Ishikawa (cell line): ENCODE data around the gene CARMIL1.

Experiments used
- CEBPB ChIP-seq: IDR thresholded peaks from 2 replicates; pipeline ENCODE4 v1.6.1; 2012
- CREB1 ChIP-seq: IDR thresholded peaks from 2 replicates; pipeline ENCODE4 v1.6.1; 2012; ENCODE audit warnings: low read depth
- EGR1 ChIP-seq: IDR thresholded peaks from 2 replicates; pipeline ENCODE4 v1.6.1; 2012
- EP300 ChIP-seq: IDR thresholded peaks from 2 replicates; pipeline ENCODE4 v1.6.1; 2012; ENCODE audit warnings: borderline replicate concordance
- FOXM1 ChIP-seq: IDR thresholded peaks from 2 replicates; pipeline ENCODE4 v1.6.1; 2012; ENCODE audit warnings: low read depth, borderline replicate concordance
- MAX ChIP-seq: IDR thresholded peaks from 2 replicates; pipeline ENCODE4 v1.6.1; 2012
- NFIC ChIP-seq: IDR thresholded peaks from 2 replicates; pipeline ENCODE4 v1.6.1; 2012
- RAD21 ChIP-seq: IDR thresholded peaks from 2 replicates; pipeline ENCODE4 v1.6.1; 2012; ENCODE audit warnings: low read depth
- TAF1 ChIP-seq: IDR thresholded peaks from 2 replicates; pipeline ENCODE4 v1.6.1; 2012; ENCODE audit warnings: low read depth, mild to moderate bottlenecking
- TCF12 ChIP-seq: IDR thresholded peaks from 2 replicates; pipeline ENCODE4 v1.6.1; 2012; ENCODE audit warnings: low read depth
- TEAD4 ChIP-seq: IDR thresholded peaks from 2 replicates; pipeline ENCODE4 v1.6.1; 2012
- YY1 ChIP-seq: IDR thresholded peaks from 2 replicates; pipeline ENCODE4 v1.6.1; 2012; ENCODE audit warnings: low read depth
- ZBTB7A ChIP-seq: IDR thresholded peaks from 2 replicates; pipeline ENCODE4 v1.6.1; 2012; ENCODE audit warnings: low read depth
- TF ChIP-seq, protein P1 (sequence below): IDR thresholded peaks from 2 replicates; pipeline ENCODE4 v1.6.1; 2012
- TF ChIP-seq, protein P2 (sequence below): IDR thresholded peaks from 2 replicates; pipeline ENCODE4 v1.6.1; 2012; ENCODE audit warnings: low read depth, mild to moderate bottlenecking

CARMIL1 gene

DNA sequence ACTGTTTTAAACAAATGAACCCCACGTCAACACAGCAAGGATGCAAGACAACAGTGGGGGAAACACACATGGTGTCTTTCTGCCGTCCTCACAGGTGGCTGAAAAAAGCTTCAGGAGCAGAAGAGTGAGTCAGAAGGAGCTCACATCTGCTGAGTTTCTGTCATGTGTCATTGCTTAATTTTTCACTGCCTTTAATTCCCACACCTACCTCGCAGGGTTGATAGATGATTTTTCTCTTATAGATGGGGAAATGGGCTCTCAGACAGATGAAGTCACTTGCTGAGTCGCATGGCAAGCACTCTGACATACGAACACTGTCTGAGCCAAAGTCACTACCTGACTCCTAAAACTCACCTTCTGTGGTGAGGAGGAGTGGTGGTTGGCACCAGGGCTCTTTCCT, 28.3 kb upstream of the CARMIL1 start:
- no peak for TF ChIP-seq CREB1
- no peak for TF ChIP-seq CEBPB
- no peak for TF ChIP-seq ZBTB7A
- no peak for TF ChIP-seq MAX
- no peak for TF ChIP-seq RAD21
- no peak for TF ChIP-seq TAF1
- TF ChIP-seq TCF12: no peak
- TF ChIP-seq, protein P1, sequence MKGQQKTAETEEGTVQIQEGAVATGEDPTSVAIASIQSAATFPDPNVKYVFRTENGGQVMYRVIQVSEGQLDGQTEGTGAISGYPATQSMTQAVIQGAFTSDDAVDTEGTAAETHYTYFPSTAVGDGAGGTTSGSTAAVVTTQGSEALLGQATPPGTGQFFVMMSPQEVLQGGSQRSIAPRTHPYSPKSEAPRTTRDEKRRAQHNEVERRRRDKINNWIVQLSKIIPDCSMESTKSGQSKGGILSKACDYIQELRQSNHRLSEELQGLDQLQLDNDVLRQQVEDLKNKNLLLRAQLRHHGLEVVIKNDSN: no peak
- no peak for TF ChIP-seq EP300
- TF ChIP-seq, protein P2, sequence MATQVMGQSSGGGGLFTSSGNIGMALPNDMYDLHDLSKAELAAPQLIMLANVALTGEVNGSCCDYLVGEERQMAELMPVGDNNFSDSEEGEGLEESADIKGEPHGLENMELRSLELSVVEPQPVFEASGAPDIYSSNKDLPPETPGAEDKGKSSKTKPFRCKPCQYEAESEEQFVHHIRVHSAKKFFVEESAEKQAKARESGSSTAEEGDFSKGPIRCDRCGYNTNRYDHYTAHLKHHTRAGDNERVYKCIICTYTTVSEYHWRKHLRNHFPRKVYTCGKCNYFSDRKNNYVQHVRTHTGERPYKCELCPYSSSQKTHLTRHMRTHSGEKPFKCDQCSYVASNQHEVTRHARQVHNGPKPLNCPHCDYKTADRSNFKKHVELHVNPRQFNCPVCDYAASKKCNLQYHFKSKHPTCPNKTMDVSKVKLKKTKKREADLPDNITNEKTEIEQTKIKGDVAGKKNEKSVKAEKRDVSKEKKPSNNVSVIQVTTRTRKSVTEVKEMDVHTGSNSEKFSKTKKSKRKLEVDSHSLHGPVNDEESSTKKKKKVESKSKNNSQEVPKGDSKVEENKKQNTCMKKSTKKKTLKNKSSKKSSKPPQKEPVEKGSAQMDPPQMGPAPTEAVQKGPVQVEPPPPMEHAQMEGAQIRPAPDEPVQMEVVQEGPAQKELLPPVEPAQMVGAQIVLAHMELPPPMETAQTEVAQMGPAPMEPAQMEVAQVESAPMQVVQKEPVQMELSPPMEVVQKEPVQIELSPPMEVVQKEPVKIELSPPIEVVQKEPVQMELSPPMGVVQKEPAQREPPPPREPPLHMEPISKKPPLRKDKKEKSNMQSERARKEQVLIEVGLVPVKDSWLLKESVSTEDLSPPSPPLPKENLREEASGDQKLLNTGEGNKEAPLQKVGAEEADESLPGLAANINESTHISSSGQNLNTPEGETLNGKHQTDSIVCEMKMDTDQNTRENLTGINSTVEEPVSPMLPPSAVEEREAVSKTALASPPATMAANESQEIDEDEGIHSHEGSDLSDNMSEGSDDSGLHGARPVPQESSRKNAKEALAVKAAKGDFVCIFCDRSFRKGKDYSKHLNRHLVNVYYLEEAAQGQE: no peak
- no peak for TF ChIP-seq NFIC

- TF ChIP-seq, protein P1: no peak
- TF ChIP-seq EP300 (no peak), EGR1 (no peak), FOXM1 (no peak), TCF12 (no peak), ZBTB7A (no peak), TEAD4 (no peak), CREB1 (no peak), YY1 (no peak), RAD21 (no peak)
- TF ChIP-seq, protein P2: no peak
Measured at GRCh38 chr6:25251426-25251825, 27.7 kb upstream of the CARMIL1 start.

DNA sequence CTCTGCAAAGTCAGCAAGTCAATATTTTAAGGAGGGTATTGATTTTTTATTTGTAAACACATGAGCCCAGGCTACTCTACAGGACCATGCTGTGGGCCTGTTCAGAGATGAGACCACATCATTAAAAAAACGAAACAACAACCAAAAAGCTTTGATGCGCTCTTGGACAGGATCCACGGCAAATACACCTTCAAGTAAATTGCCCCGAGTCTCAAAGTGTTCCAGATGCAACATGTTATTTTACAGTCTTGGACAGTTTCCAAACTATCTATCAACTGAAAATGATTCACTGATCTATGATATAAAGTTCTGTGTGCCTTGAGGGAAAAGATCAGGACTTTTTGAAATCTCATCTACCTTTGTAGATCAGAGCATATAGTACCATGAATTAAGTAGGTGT, 25.8 kb upstream of the CARMIL1 start:
- TF ChIP-seq TEAD4 (no peak), ZBTB7A (no peak), EP300 (no peak), RAD21 (no peak), CREB1 (no peak), TCF12 (no peak), TAF1 (no peak)

DNA sequence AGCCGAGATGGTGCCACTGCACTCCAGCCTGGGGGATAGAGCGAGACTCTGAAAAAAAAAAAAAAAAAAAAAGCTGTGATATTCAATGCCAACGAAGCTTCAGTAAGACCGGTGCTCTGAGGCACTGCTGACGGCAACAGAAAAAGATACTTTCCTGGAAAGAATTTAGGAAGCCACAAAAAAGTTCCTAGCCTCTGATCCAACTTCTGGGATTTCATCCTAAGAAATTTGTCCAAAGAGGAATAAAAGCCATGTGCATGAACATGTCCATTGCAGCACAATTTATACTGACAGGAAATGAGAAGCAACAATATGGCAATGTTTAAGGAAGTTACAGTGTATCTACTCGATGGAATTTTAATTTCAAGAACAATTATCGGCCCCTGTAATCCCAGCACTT, 24.5 kb upstream of the CARMIL1 start:
- TF ChIP-seq RAD21: no peak
- TF ChIP-seq CEBPB: no peak
- no peak for TF ChIP-seq TCF12
- no peak for TF ChIP-seq EGR1
- TF ChIP-seq EP300: no peak
- TF ChIP-seq FOXM1: no peak
- TF ChIP-seq YY1: no peak
- no peak for TF ChIP-seq TAF1
- no peak for TF ChIP-seq TEAD4
- TF ChIP-seq ZBTB7A: no peak
- TF ChIP-seq MAX: no peak
- TF ChIP-seq, protein P2: no peak
- TF ChIP-seq NFIC: no peak
- TF ChIP-seq CREB1: no peak
- TF ChIP-seq, protein P1: no peak
